Left renal pelvis (tissue), 4 donors: ENCODE measurements around the gene RIMKLA. TPM values are rescaled to one million over a fixed set of nuclear protein-coding genes. Genes with fewer than 3 reads are reported as not detected.

Experiments
- polyA plus RNA-seq, 4 donors: library from polyadenylated mRNA; unstranded; fragments of 120-200 nt; gene quantifications; one replicate each; pipeline ENCODE4 v1.2.1, GENCODE V29; 2013; ENCODE audit not compliant: insufficient read length in 4 of 4

Gene RIMKLA
- polyA plus RNA-seq, 4 donors: 0.59 to 0.70 (median 0.64) TPM

Other genes with a start within 250 kb of the RIMKLA start
- gene GUCA2B, start 227.4 kb upstream of the RIMKLA start, polyA plus RNA-seq: not detected
- gene GUCA2A, start 216.0 kb upstream of the RIMKLA start, polyA plus RNA-seq: not detected
- gene FOXJ3, start 45.6 kb upstream of the RIMKLA start, polyA plus RNA-seq: 10 to 100 TPM; 42.4 to 48.5 (median 44.8) TPM
- gene ZMYND12, start 75.2 kb downstream of the RIMKLA start, polyA plus RNA-seq: 1 to 10 TPM; 1.0 to 5.1 (median 3.6) TPM
- gene PPCS, start 75.8 kb downstream of the RIMKLA start, polyA plus RNA-seq: 10 to 100 TPM; 50.1 to 97.3 (median 86.7) TPM
- 10 to 100 TPM in 3 of 4 donors, 1 to 10 TPM in 1; 5.8 to 22.0 (median 17.8) TPM for gene CCDC30, start 82.5 kb downstream of the RIMKLA start, polyA plus RNA-seq